AG04449 (cell line): ENCODE measurements around the gene SPINT2.

Experiments
- CTCF ChIA-PET: fragments of 350-600 bp; formaldehyde crosslinking; extraction: SDS; loops from one replicate; lab custom pipeline; 2021; ENCODE audit warnings: antibody characterized with exemption; lab: Yijun Ruan, JAX
- POLR2A ChIA-PET: fragments of 400-600, 350-600 bp; formaldehyde crosslinking; extraction: SDS; loops from one replicate; lab custom pipeline; 2020; ENCODE audit warnings: antibody characterized with exemption, inconsistent platforms; lab: Yijun Ruan, JAX
- DNase-seq: peaks from one replicate; pipeline ENCODE4 v3.0.0-alpha.2; 2010; ENCODE audit warnings: low read depth, low spot score
- H3K4me3 ChIP-seq: 2 replicates; pipeline ENCODE4 v1.5.1; 2011; ENCODE audit warnings: low read depth, mild to moderate bottlenecking, control low read depth, low read length
- CTCF ChIP-seq: IDR thresholded peaks from one replicate; pipeline ENCODE4 v1.5.1; 2011; ENCODE audit warnings: mild to moderate bottlenecking, moderate library complexity, low read length, control low read depth, inconsistent platforms; ENCODE audit not compliant: insufficient read depth; ENCODE audit errors: missing control alignments

The SPINT2 gene

DNA sequence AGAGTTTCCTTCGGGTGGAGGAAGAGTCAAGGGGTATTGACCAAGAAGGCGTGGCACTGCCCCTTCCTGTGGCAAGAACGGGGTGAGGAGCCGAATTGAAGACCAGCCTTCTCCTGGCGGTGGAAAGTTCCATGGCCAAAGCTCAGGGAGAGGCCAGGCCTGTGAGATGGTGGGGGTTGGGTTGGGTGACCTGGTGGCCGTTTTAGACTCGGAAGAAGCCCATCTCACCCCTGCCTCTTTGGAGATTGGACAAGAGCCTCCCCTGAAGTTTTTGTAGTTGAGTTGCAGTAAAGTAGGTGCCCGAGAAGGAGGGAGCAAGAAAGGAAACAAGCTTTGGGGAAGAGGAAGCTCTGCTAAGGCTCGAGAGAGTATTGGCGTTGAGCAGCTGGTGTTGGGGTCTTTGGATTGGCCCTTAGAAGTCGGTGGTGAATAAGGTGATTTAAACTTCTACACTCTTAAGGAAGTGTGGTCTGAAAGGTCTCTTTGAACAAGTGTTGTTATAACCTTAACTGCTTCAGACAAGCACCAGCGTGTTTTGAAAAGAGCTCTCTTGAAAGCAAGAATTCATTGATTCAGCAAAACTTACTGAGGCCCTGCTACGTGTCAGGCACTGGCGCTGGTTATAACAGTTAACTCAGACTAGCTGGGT, 964 bp downstream of the SPINT2 start:
- ChIA-PET CTCF (interaction anchor here (0.9 to 1.7 kb wide), 5 partner anchors 9 to 36 kb away, joined by 3 to 11 read pairs (median 3); no protein-coding TSS in a partner anchor), POLR2A (interaction anchor here (1.1 kb wide), 1 partner anchor 9 kb away, joined by 4 read pairs; the partner anchor contains the start of gene PPP1R14A)
- DNase-seq = no peak
- H3K4me3 ChIP-seq = no peak overlapping the region
- TF ChIP-seq CTCF = no peak

DNA sequence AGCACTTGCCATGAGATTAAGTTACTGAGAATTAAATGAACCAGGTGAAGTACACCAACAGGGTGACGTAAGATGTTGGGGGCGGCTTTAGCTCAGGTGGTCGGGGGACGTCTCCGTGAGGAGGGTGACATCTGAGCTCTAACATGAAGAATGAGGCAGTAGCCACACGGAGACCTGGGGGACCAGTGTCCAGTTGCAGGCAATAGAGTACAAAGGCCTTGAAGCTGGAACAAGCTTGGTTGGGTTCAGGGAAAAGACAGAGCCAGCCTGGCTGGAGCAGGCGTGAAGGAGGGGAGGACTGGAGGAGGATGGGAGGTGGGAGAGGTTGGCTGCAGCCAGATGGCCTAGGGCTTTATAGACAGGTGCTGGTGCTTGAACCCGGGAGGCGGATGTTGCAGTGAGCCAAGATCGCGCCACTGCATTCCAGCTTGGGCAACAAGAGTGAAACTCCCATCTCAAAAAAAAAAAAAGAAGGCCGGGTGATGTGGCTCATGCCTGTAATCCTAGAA, 1.6 kb downstream of the SPINT2 start:
- no peak for DNase-seq
- POLR2A ChIA-PET = interaction anchor here (1.1 kb wide), 1 partner anchor 10 kb away, joined by 4 read pairs; the partner anchor contains the start of gene PPP1R14A
- no peak for TF ChIP-seq CTCF
- CTCF ChIA-PET = interaction anchor here (0.9 to 2.0 kb wide), 6 partner anchors 9 to 36 kb away, joined by 3 to 11 read pairs (median 5); no protein-coding TSS in a partner anchor
- no peak overlapping the region for H3K4me3 ChIP-seq

DNA sequence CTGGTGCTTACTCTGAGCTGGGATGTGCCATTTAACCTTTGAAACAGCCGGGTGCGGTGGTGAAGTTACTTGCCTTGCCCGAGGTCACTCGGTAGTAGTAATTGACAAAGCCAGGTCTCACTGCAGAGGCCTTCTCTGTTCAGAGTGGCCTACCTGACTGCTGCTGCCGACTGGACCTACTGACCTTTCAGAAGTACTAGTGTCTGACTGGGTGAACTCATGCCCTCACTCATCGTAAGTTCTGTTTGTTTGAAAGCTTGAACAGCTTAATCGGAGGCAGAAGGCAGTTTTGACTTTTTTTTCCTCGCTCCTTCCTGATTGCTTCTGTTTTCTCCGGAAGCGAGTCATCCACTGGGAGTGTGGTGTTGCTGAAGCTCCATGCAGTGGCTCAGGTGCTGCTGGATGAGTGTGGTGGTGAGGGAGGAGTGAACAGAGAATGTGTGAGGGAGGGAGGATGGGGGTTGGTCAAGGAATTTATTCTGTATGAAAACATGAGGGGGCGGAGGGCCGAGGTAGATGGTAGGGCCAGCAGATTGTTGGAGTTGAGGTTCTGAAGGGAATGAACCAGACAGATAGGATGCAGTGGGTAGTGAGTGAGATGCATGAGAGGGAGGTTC, 2.7 kb downstream of the SPINT2 start:
- ChIA-PET POLR2A (no interaction called here), CTCF (interaction anchor here (1.0 to 2.0 kb wide), 4 partner anchors 23 to 367 kb away, joined by 3 to 7 read pairs (median 6); partner anchors contain the start of gene PSMD8)
- no peak for DNase-seq
- TF ChIP-seq CTCF = no peak
- H3K4me3 ChIP-seq = no peak overlapping the region

GRCh38 chr19:38267761-38268483, 3.5 kb downstream of the SPINT2 start:
- no peak for DNase-seq
- no peak overlapping the region for H3K4me3 ChIP-seq
- ChIA-PET CTCF (interaction anchor here (0.8 to 2.0 kb wide), 4 partner anchors 10 to 106 kb away, joined by 3 to 7 read pairs (median 4); partner anchors contain the start of gene PSMD8), POLR2A (no interaction called here)
- no peak for TF ChIP-seq CTCF

DNA sequence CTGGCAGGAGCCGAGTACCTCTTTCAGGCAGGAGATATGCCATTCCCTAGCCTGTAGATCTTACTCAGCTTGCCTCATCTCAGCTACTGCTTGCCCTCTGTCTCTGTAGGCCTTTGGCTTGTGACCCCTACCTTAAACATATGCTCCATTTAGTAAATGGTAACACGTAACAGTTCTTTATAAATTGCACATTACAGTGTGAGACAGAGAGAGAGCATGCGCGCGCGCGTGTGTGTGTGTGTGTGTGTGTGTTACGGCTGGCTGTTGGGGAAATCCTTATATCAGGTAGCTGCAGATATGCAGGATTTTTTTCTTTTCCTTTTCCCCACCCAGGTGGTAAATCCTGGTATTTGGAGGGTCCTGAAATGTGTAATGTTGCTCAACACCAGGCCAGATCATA, 4.2 kb downstream of the SPINT2 start:
- no peak for DNase-seq
- no peak overlapping the region for H3K4me3 ChIP-seq
- ChIA-PET CTCF (interaction anchor here (0.8 to 1.3 kb wide), 2 partner anchors 9 to 24 kb away, joined by 3 to 4 read pairs; no protein-coding TSS in a partner anchor), POLR2A (interaction anchor here (0.5 kb wide), 1 partner anchor 57 kb away, joined by 3 read pairs; no protein-coding TSS in a partner anchor)
- TF ChIP-seq CTCF = no peak
